D721Med (cell line): Measurements from ENCODE around the gene TFDP1.

Experiments
- DNase-seq: peaks from one replicate; pipeline ENCODE4 v3.0.0; 2011; ENCODE audit warnings: low spot score; ENCODE audit not compliant: insufficient read length
- FAIRE-seq: peaks from 2 replicates; lab custom pipeline; 2011; peaks lifted over from hg19 to GRCh38; lab: Jason Lieb, UNC
- CTCF ChIP-seq: IDR thresholded peaks from 2 replicates; pipeline ENCODE4 v1.5.1; 2012; ENCODE audit warnings: mild to moderate bottlenecking, control low read depth; ENCODE audit not compliant: insufficient read depth; ENCODE audit errors: missing control alignments

Gene TFDP1

GRCh38 chr13:113632706-113633484 lies 48.3 kb downstream of the TFDP1 start:
- no peak for TF ChIP-seq CTCF
- DNase-seq = no peak
- no peak for FAIRE-seq

GRCh38 chr13:113633485-113633873 lies 48.9 kb downstream of the TFDP1 start:
- TF ChIP-seq CTCF = no peak
- DNase-seq (no peak), FAIRE-seq (no peak)

GRCh38 chr13:113634279-113635047 lies 49.9 kb downstream of the TFDP1 start:
- DNase-seq (no peak), FAIRE-seq (no peak)

GRCh38 chr13:113635048-113635420 lies 50.5 kb downstream of the TFDP1 start:
- DNase-seq (no peak), FAIRE-seq (no peak)
- no peak for TF ChIP-seq CTCF

More at GRCh38 chr13:113634279-113635047, 49.9 kb downstream of the TFDP1 start:
- TF ChIP-seq CTCF = no peak

GRCh38 chr13:113635709-113636108 lies 51.2 kb downstream of the TFDP1 start:
- TF ChIP-seq CTCF = no peak
- no peak for DNase-seq
- FAIRE-seq = no peak

GRCh38 chr13:113636266-113636963 lies 51.9 kb downstream of the TFDP1 start:
- no peak for TF ChIP-seq CTCF
- DNase-seq (no peak), FAIRE-seq (no peak)
